Fibroblast of mammary gland (primary cell): Measurements from ENCODE around the gene TMEM156.
"Not testable (repeated sequence)": the region's sequence is repeated elsewhere in the genome, so short reads cannot be mapped to it uniquely, and the experiment has no call there.

ENCODE experiments used
- DNase-seq: peaks from one replicate; pipeline ENCODE4 v3.0.0-alpha.2; 2010; ENCODE audit warnings: low read depth
- H3K4me3 ChIP-seq: 2 replicates; pipeline ENCODE4 v1.5.1; 2011; ENCODE audit warnings: low read depth, mild to moderate bottlenecking, low read length, moderate library complexity; ENCODE audit not compliant: control insufficient read depth
- TF ChIP-seq, protein P1 (sequence below): conservative IDR thresholded peaks from 2 replicates; pipeline ENCODE4 v1.5.1; 2011; ENCODE audit warnings: low read depth, low read length, inconsistent platforms; ENCODE audit not compliant: control insufficient read depth, insufficient read depth

Gene TMEM156

DNA sequence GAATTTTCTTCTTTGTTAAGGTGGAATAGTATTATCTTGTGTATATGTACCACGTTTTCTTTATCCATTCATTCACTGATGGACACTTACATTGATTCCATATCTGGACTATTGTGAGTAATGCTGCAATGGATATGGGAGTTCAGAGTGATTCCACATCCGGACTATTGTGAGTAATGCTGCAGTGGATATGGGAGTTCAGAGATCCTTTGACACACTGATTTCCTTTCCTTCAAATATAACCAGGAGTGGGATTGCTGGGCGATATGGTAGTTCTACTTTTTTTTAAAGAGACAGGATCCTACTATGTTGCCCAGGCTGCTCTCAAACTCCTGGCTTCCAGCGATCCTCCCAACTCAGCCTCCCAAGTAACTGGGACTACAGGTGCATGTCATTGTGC is 12.1 kb downstream of the TMEM156 start:
- no peak for DNase-seq
- TF ChIP-seq, protein P1, sequence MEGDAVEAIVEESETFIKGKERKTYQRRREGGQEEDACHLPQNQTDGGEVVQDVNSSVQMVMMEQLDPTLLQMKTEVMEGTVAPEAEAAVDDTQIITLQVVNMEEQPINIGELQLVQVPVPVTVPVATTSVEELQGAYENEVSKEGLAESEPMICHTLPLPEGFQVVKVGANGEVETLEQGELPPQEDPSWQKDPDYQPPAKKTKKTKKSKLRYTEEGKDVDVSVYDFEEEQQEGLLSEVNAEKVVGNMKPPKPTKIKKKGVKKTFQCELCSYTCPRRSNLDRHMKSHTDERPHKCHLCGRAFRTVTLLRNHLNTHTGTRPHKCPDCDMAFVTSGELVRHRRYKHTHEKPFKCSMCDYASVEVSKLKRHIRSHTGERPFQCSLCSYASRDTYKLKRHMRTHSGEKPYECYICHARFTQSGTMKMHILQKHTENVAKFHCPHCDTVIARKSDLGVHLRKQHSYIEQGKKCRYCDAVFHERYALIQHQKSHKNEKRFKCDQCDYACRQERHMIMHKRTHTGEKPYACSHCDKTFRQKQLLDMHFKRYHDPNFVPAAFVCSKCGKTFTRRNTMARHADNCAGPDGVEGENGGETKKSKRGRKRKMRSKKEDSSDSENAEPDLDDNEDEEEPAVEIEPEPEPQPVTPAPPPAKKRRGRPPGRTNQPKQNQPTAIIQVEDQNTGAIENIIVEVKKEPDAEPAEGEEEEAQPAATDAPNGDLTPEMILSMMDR: no peak
- no peak overlapping the region for H3K4me3 ChIP-seq

DNA sequence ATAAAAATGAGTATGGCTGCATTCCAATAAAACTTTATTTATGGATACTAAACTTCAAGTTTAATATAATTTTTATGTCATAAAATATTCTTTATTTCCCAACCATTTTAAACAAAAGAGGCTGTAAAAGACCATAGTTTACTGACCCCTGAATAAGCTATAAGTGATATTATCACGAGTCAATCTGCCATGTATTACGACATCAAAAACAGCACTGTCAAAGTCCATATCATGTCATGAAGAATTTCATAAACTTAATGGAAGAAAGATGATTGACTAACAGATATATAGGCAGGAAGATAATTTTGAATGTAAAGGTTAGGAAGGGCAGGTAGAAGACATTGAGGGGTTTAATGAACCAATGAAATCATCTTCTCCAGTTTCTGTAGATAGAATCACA is 18.2 kb downstream of the TMEM156 start:
- TF ChIP-seq, protein P1: no peak
- no peak overlapping the region for H3K4me3 ChIP-seq
- no peak for DNase-seq

GRCh38 chr4:39004758-39005157 is 27.5 kb downstream of the TMEM156 start:
- no peak for DNase-seq
- TF ChIP-seq, protein P1: no peak
- no peak overlapping the region for H3K4me3 ChIP-seq

GRCh38 chr4:39002058-39002457 is 30.2 kb downstream of the TMEM156 start:
- not testable (repeated sequence) for H3K4me3 ChIP-seq, DNase-seq

GRCh38 chr4:38995660-38996005 is 36.6 kb downstream of the TMEM156 start:
- DNase-seq: peak; percentile 64
- TF ChIP-seq, protein P1: no peak
- H3K4me3 ChIP-seq: no peak overlapping the region

DNA sequence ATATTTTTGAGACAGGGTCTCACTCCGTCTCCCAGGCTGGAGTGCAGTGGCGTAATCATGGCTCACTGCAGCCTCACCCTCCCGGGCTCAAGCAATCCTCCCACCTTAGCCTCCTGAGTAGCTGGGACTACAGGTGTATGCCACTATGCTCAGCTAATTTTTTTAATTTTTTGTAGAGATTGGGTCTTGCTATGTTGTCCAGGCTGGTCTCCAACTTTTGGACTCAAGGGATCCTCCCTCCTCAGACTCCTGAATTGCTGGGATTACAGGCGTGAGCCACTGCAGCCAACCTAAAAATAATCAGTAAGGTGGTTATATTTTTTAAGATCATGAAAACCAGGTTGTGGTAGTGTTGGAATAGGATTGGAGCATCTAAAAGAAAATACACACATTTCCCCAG is 38.1 kb downstream of the TMEM156 start:
- no peak overlapping the region for H3K4me3 ChIP-seq
- DNase-seq: no peak
- TF ChIP-seq, protein P1: no peak

DNA sequence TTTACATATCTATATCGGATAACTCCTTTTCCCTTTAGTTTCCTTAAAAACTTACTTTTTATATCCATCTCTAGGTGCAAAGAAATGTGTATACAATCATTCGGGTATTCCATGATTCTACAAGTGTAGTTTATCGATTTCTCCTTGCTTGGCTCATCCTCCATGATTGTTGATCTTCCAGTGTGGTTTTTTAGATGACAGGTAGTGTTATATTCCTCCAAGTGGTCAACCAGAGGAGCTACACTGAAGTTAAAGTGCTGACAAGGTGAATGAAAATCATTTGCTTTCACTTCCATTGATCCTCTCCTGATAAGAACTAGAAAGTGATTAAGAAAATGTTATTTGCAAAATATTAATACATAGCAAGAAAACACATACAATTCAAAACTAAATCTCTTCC is 38.5 kb downstream of the TMEM156 start:
- TF ChIP-seq, protein P1: peak; percentile 21
- DNase-seq: peak; percentile 16
- no peak overlapping the region for H3K4me3 ChIP-seq

- TF ChIP-seq, protein P1: no peak
- no peak overlapping the region for H3K4me3 ChIP-seq
These were observed 42.0 kb downstream of the TMEM156 start for GRCh38 chr4:38990241-38990640.

More at GRCh38 chr4:38990241-38990640, 42.0 kb downstream of the TMEM156 start:
- DNase-seq: no peak
